ENCODE data around the gene WDCP. TPM values are rescaled to one million over a fixed set of nuclear protein-coding genes. Genes with fewer than 3 reads are reported as not detected.

Gene WDCP
- total RNA-seq, 1 experiment from 2014 or later, result 36.9 TPM

- WGBS (ENCODE audit: extremely low coverage, insufficient read length, low lambda C conversion rate), result no CpG with 5 or more reads among the region's 75 CpGs
- Histone ChIP-seq H4K91ac (ENCODE audit: insufficient read length, low read depth, low read length) (no peak within 1 kb of the TSS), H2BK120ac (ENCODE audit: low read depth, low read length, poor library complexity, severe bottlenecking) (no peak within 1 kb of the TSS), H3K4ac (ENCODE audit: low read depth, low read length) (no peak within 1 kb of the TSS; the same call in 1 of the 2 replicates), H2BK12ac (ENCODE audit: insufficient read length, low read depth, low read length) (peak within 1 kb of the TSS; percentile 7), H3K27me3 (ENCODE audit: insufficient read depth, low read length) (no peaks in the 10 kb centered on the region; the same call in 1 of the 2 replicates), H2AK5ac (ENCODE audit: insufficient read length, low read length) (no peak within 1 kb of the TSS), H3K23me2 (ENCODE audit: insufficient read length, low read depth, low read length, poor library complexity, severe bottlenecking) (no peaks in the 10 kb centered on the region), H3K56ac (ENCODE audit: insufficient read length, low read depth, low read length) (no peak within 1 kb of the TSS), H3K79me2 (ENCODE audit: insufficient read depth, low read length) (no peaks in the 10 kb centered on the region), H2BK20ac (ENCODE audit: low read depth, low read length, poor library complexity, severe bottlenecking) (no peak within 1 kb of the TSS), H3K9me3 (ENCODE audit: control insufficient read depth, low read depth, low read length) (no peaks in the 10 kb centered on the region), H3K23ac (ENCODE audit: insufficient read length, low read depth, low read length) (no peak within 1 kb of the TSS), H4K8ac (replicated peaks; ENCODE audit: insufficient read length, low read depth, low read length) (no peak within 1 kb of the TSS), H2BK5ac (ENCODE audit: insufficient read length, low read length) (no peak within 1 kb of the TSS), H3T11ph (ENCODE audit: low read length) (no peak within 1 kb of the TSS), H3K27ac (ENCODE audit: insufficient read length, low read depth, low read length) (no peak within 1 kb of the TSS), H3K18ac (ENCODE audit: insufficient read length, low read depth, low read length) (peak within 1 kb of the TSS; percentile 93), H3K9ac (ENCODE audit: extremely low read depth, insufficient read length, low read length) (no peak within 1 kb of the TSS), H3K14ac (ENCODE audit: insufficient read depth, low read length) (peak within 1 kb of the TSS; percentile 95), H4K5ac (ENCODE audit: insufficient read length, low read depth, low read length) (no peak within 1 kb of the TSS), H2AFZ (ENCODE audit: low read length) (no peak within 1 kb of the TSS), H2BK15ac (ENCODE audit: low read depth, low read length) (no peak within 1 kb of the TSS), H3K79me1 (ENCODE audit: insufficient read depth, low read depth, low read length, poor library complexity, severe bottlenecking) (no peaks in the 10 kb centered on the region), H4K20me1 (ENCODE audit: control insufficient read depth, insufficient read depth, insufficient read length) (no peaks in the 10 kb centered on the region), H3K4me2 (ENCODE audit: insufficient read depth, insufficient read length, low read length) (peak within 1 kb of the TSS; percentile 45), H3K4me1 (ENCODE audit: insufficient read depth, low read length) (no peaks in the 10 kb centered on the region; the same call in 1 of the 2 replicates)
- peaks cover 20 to 21% of the 10 kb centered on the region in 2 experiments for H3K4me1 Mint-ChIP-seq
- H3K27me3 Mint-ChIP-seq (ENCODE audit: low read depth), result peaks cover 15% of the 10 kb centered on the region
- peak within 1 kb of the TSS; percentile 60 to 62 for H3K4me3 Mint-ChIP-seq
- peak within 1 kb of the TSS in 1 of 3 experiments; percentile 85; a peak in 1 of 7 replicates for H3K27ac Mint-ChIP-seq
- no peak for DNase-seq
- H3K36me3 Mint-ChIP-seq (ENCODE audit: insufficient read depth in 1 of 3, low read depth in 3 of 3), result no peaks in the 10 kb centered on the region; a peak in 1 of 7 replicates
- no peaks in the 10 kb centered on the region for H3K9me3 Mint-ChIP-seq
- TF ChIP-seq CTCF (conservative IDR thresholded peaks at IDR 0.05), result peak; percentile 27; the same call in 2 of the 3 replicates
Measured at GRCh38 chr2:24009680-24010476, 37.3 kb downstream of the WDCP start, which contains the start of gene MFSD2B. Gene MFSD2B (plus strand): TSS chr2:24010085. CDS start chr2:24010097, 12 bp downstream.
